Measurements from ENCODE around the gene NQO2.

NQO2 gene

GRCh38 chr6:2990932-2991506, 8.7 kb upstream of the NQO2 start:
- ChIA-PET POLR2A (interaction anchor here (0.7 to 4.0 kb wide), 16 partner anchors 8 to 1030 kb away, joined by 3 to 39 read pairs (median 10); partner anchors contain the start of genes BPHL, NQO2, RIPK1 and SERPINB1), CTCF (interaction anchor here (0.6 to 5.4 kb wide), 15 partner anchors 10 to 239 kb away, joined by 3 to 72 read pairs (median 8); partner anchors contain the start of gene NQO2)
- 0 out of 2 replicates have a peak, but pooled peaks have one; percentile 3 for TF ChIP-seq ZEB2 (tag by site-specific recombination; IDR thresholded peaks at IDR 0.05)
- TF ChIP-seq ZNF335 (tag by site-specific recombination; conservative IDR thresholded peaks at IDR 0.05): peak; percentile 81
- no peak for TF ChIP-seq ZNF274 (IDR thresholded peaks at IDR 0.05; ENCODE audit: low read length)
- no peak for TF ChIP-seq ZNF274 (tag by site-specific recombination; IDR thresholded peaks at IDR 0.05; ENCODE audit: borderline replicate concordance)
- H3K9me3 ChIP-seq (ENCODE audit: control insufficient read depth, insufficient read depth, low read depth, low read length): no peaks in the 10 kb centered on the region
- H3K27ac ChIP-seq (ENCODE audit: extremely low read depth, low read depth, low read length): peak overlapping the region; percentile 90
- H3K4me1 ChIP-seq (ENCODE audit: control insufficient read depth, insufficient read depth, low read length): peaks cover 17% of the 10 kb centered on the region
- H3K4me3 ChIP-seq (ENCODE audit: low read depth, low read length): peak overlapping the region; percentile 62
- H3K36me3 ChIP-seq (ENCODE audit: control insufficient read depth in 2 of 2, insufficient read depth in 1 of 2, low read length in 2 of 2): no peaks in the 10 kb centered on the region

- H3K9me3 ChIP-seq (ENCODE audit: control insufficient read depth, insufficient read depth, low read depth, low read length): no peaks in the 10 kb centered on the region
- no peaks in the 10 kb centered on the region for H3K36me3 ChIP-seq (ENCODE audit: control insufficient read depth in 2 of 2, insufficient read depth in 1 of 2, low read length in 2 of 2)
- no peak overlapping the region for H3K4me3 ChIP-seq (ENCODE audit: low read depth, low read length)
- no peak overlapping the region for H3K27ac ChIP-seq (ENCODE audit: extremely low read depth, low read depth, low read length)
- ChIA-PET CTCF (interaction anchor here (0.7 to 1.6 kb wide), 5 partner anchors 8 to 371 kb away, joined by 4 to 10 read pairs (median 4); partner anchors contain the start of gene NQO2), POLR2A (no interaction called here)
- H3K4me1 ChIP-seq (ENCODE audit: control insufficient read depth, insufficient read depth, low read length): peaks cover 6% of the 10 kb centered on the region
- TF ChIP-seq RBAK (tag by site-specific recombination; IDR thresholded peaks at IDR 0.05): no peak
- peak; percentile 92 for TF ChIP-seq ZNF266 (tag by site-specific recombination; IDR thresholded peaks at IDR 0.05; ENCODE audit: low read depth)
These were observed 7.2 kb upstream of the NQO2 start for GRCh38 chr6:2992330-2992979.

GRCh38 chr6:2993755-2994317, 5.9 kb upstream of the NQO2 start:
- Histone ChIP-seq H3K4me3 (ENCODE audit: low read depth, low read length) (no peak overlapping the region), H3K9me3 (ENCODE audit: control insufficient read depth, insufficient read depth, low read depth, low read length) (no peaks in the 10 kb centered on the region), H3K4me1 (ENCODE audit: control insufficient read depth, insufficient read depth, low read length) (no peaks in the 10 kb centered on the region), H3K36me3 (ENCODE audit: control insufficient read depth in 2 of 2, insufficient read depth in 1 of 2, low read length in 2 of 2) (no peaks in the 10 kb centered on the region), H3K27ac (ENCODE audit: extremely low read depth, low read depth, low read length) (no peak overlapping the region)
- CTCF ChIA-PET: interaction anchor here (0.8 to 0.9 kb wide), 2 partner anchors 41 to 63 kb away, joined by 3 to 10 read pairs; no protein-coding TSS in a partner anchor
- POLR2A ChIA-PET: no interaction called here
- TF ChIP-seq REST (tag by site-specific recombination; IDR thresholded peaks at IDR 0.05) (no peak), INSM2 (tag by site-specific recombination; IDR thresholded peaks at IDR 0.05) (no peak), ZNF394 (tag by site-specific recombination; IDR thresholded peaks at IDR 0.05; ENCODE audit: borderline replicate concordance) (peak; percentile 40; the same call in 1 of the 2 replicates)
